ENCODE data around the gene SYT1. TPM values are rescaled to one million over a fixed set of nuclear protein-coding genes. Genes with fewer than 3 reads are reported as not detected.

SYT1 gene
- total and polyA plus RNA-seq, 2 of the 8 experiments (the other 6 are each of a cell fraction or from before 2014, with no cell fraction given), result 11.0 to 34.6 TPM

- peak overlapping the region; percentile 83 for H3K4me2 ChIP-seq (ENCODE audit: insufficient read depth in 1 of 2, low read depth in 2 of 2, low read length in 2 of 2)
- H2AK5ac ChIP-seq (ENCODE audit: low read depth, low read length), result no peak overlapping the region
- no peak overlapping the region for H2BK12ac ChIP-seq (ENCODE audit: low read depth, low read length)
- peaks cover 5 to 58% of the 10 kb centered on the region in 2 experiments for H3K79me2 ChIP-seq (ENCODE audit: control insufficient read depth in 1 of 2, insufficient read depth in 2 of 2, low read length in 2 of 2)
- TF ChIP-seq RAD21 (IDR thresholded peaks at IDR 0.05 in 1 of 2, conservative IDR thresholded peaks at IDR 0.05 in 1 of 2; ENCODE audit: low read depth in 2 of 2, low read length in 2 of 2) (no peak), SIN3A (conservative IDR thresholded peaks at IDR 0.05 in 1 of 2, IDR thresholded peaks at IDR 0.05 in 1 of 2; ENCODE audit: low read depth in 1 of 2, low read length in 2 of 2) (0 out of 4 replicates have a peak, but pooled peaks of 1 of the 2 experiments have one; percentile 5)
- no peak overlapping the region for H2BK120ac ChIP-seq (replicated peaks; ENCODE audit: low read depth, low read length)
- no peak for FAIRE-seq
- H3K4me3 ChIP-seq (ENCODE audit: extremely low read depth in 1 of 4, insufficient read depth in 2 of 4, low read depth in 3 of 4, low read length in 4 of 4), result peak overlapping the region; percentile 82 to 86 (median 84)
- peaks cover 4% of the 10 kb centered on the region for H3K23me2 ChIP-seq (ENCODE audit: low read depth, low read length)
- WGBS, 2 experiments (ENCODE audit: extremely low coverage in 1 of 2, insufficient coverage in 1 of 2, insufficient read length in 1 of 2, insufficient replicate concordance in 2 of 2, low coverage in 1 of 2, low lambda C conversion rate in 2 of 2, missing lambda C conversion rate in 1 of 2), result 6% methylated on average over 3 of the region's 5 CpGs; no CpG with 5 or more reads in 1 of the 2 experiments
- no peaks in the 10 kb centered on the region for H3K79me1 ChIP-seq (ENCODE audit: low read depth, low read length)
- no peak overlapping the region for H3K56ac ChIP-seq (replicated peaks; ENCODE audit: insufficient read length, low read depth, low read length)
- no peak overlapping the region for H3K14ac ChIP-seq (ENCODE audit: insufficient read length)
- no peak overlapping the region for H4K8ac ChIP-seq (ENCODE audit: extremely low read depth, insufficient read depth, low read length)
- no peak overlapping the region for H3K23ac ChIP-seq (ENCODE audit: insufficient read length)
- peak overlapping the region in 2 of 4 experiments; percentile 60 to 70; a peak in 2 of 7 replicates for H3K9ac ChIP-seq (replicated peaks in 1 of 4; ENCODE audit: extremely low read depth in 1 of 4, low read depth in 3 of 4, low read length in 3 of 4)
- H2BK20ac ChIP-seq (ENCODE audit: low read length), result no peak overlapping the region
- peaks cover 0 to 2% of the 10 kb centered on the region in 2 experiments for H4K20me1 ChIP-seq (replicated peaks in 1 of 2; ENCODE audit: control insufficient read depth in 1 of 2, insufficient read depth in 2 of 2, low read length in 2 of 2)
- peaks cover 0 to under 1% (median 0%) of the 10 kb centered on the region in 4 experiments; a peak in 1 of 8 replicates for H3K36me3 ChIP-seq (ENCODE audit: control insufficient read depth in 2 of 4, insufficient read depth in 4 of 4, low read length in 3 of 4)
- H2BK5ac ChIP-seq (ENCODE audit: low read depth, low read length), result 0 out of 2 replicates have a peak overlapping the region, but pooled peaks have one; percentile 77
- CTCF ChIA-PET (ENCODE audit: partially characterized antibody), result interaction anchor here (0.7 to 2.3 kb wide), 6 partner anchors 13 to 124 kb away, joined by 3 to 8 read pairs (median 3); no protein-coding TSS in a partner anchor
- H2BK15ac ChIP-seq (ENCODE audit: low read length), result no peak overlapping the region
- peaks cover 0 to 6% (median under 1%) of the 10 kb centered on the region in 4 experiments; a peak in 4 of 7 replicates for H3K4me1 ChIP-seq (replicated peaks in 1 of 4; ENCODE audit: control insufficient read depth in 3 of 4, insufficient read depth in 4 of 4, low read length in 3 of 4)
- no peak overlapping the region for H3K27ac ChIP-seq (ENCODE audit: low read depth, low read length)
- no peaks in the 10 kb centered on the region for H3K27me3 ChIP-seq (replicated peaks in 1 of 4; ENCODE audit: control insufficient read depth in 3 of 4, extremely low read depth in 1 of 4, insufficient read depth in 3 of 4, low read length in 3 of 4)
- no peak overlapping the region for H4K91ac ChIP-seq (replicated peaks; ENCODE audit: insufficient read length, low read length)
- no peak overlapping the region for H2AFZ ChIP-seq (ENCODE audit: low read length)
- no peak overlapping the region for H3K4ac ChIP-seq (replicated peaks; ENCODE audit: insufficient read length, low read depth, low read length)
- no peak overlapping the region for H3K18ac ChIP-seq (ENCODE audit: extremely low read depth, low read length)
- H4K5ac ChIP-seq (ENCODE audit: insufficient read length, low read depth, low read length), result no peak overlapping the region
- POLR2A ChIA-PET (ENCODE audit: partially characterized antibody), result interaction anchor here (0.8 to 2.6 kb wide), 6 partner anchors 9 to 29 kb away, joined by 3 to 9 read pairs (median 4); no protein-coding TSS in a partner anchor
- DNase-seq (ENCODE audit: low read depth in 1 of 2, low spot score in 2 of 2), result no peak
- no peaks in the 10 kb centered on the region for H3K9me3 ChIP-seq (ENCODE audit: insufficient read depth in 2 of 2, low read depth in 1 of 2, low read length in 1 of 2)
Measured at GRCh38 chr12:78865516-78865915, 942 bp downstream of the SYT1 start.

Measured in H1 (cell line).